NCI-H2196 treated with DMSO at 0.1 percent for 48 hours (cell line): Measurements from ENCODE around the gene NKD1.

Source experiments
- DNase-seq: peaks from one replicate; lab custom pipeline; 2025; ENCODE audit not compliant: unreplicated experiment; lab: John Stamatoyannopoulos, UW

The NKD1 gene

GRCh38 chr16:50670476-50670875, 122.3 kb downstream of the NKD1 start:
- no peak for DNase-seq

GRCh38 chr16:50671644-50672260, 123.6 kb downstream of the NKD1 start:
- DNase-seq, result no peak

GRCh38 chr16:50673496-50674275, 125.5 kb downstream of the NKD1 start:
- no peak for DNase-seq

GRCh38 chr16:50674831-50675230, 126.6 kb downstream of the NKD1 start:
- DNase-seq, result no peak

GRCh38 chr16:50675686-50676610, 127.8 kb downstream of the NKD1 start:
- no peak for DNase-seq

- no peak for DNase-seq
Measured at GRCh38 chr16:50676684-50677225, 128.6 kb downstream of the NKD1 start.

- no peak for DNase-seq
Measured at GRCh38 chr16:50677351-50677750, 129.2 kb downstream of the NKD1 start.

- no peak for DNase-seq
Measured at GRCh38 chr16:50678531-50678930, 130.3 kb downstream of the NKD1 start.

GRCh38 chr16:50679266-50679665, 131.1 kb downstream of the NKD1 start:
- no peak for DNase-seq

- DNase-seq, result no peak
Measured at GRCh38 chr16:50679676-50680555, 131.7 kb downstream of the NKD1 start.

GRCh38 chr16:50680556-50680893, 132.3 kb downstream of the NKD1 start:
- no peak for DNase-seq

GRCh38 chr16:50681021-50681885, 133.1 kb downstream of the NKD1 start, which contains the start of gene SNX20:
Gene SNX20, minus strand, starts transcription at chr16:50681312. Its CDS starts 3,786 bp downstream, at chr16:50677526.
- no peak for DNase-seq

- DNase-seq, result no peak
Measured at GRCh38 chr16:50683689-50684374, 135.6 kb downstream of the NKD1 start.

- no peak for DNase-seq
Measured at GRCh38 chr16:50684823-50685461, 136.7 kb downstream of the NKD1 start.

GRCh38 chr16:50685462-50686063, 137.4 kb downstream of the NKD1 start:
- no peak for DNase-seq

- no peak for DNase-seq
Measured at GRCh38 chr16:50688083-50688482, 139.9 kb downstream of the NKD1 start.

GRCh38 chr16:50688867-50689266, 140.7 kb downstream of the NKD1 start:
- no peak for DNase-seq

GRCh38 chr16:50690177-50690576, 142.0 kb downstream of the NKD1 start:
- DNase-seq, result no peak
